SH-SY5Y (cell line): ENCODE data around the gene ADAM19.

Source experiments
- GATA2 ChIP-seq: IDR thresholded peaks from 2 replicates; pipeline ENCODE4 v1.6.1; 2011; ENCODE audit warnings: mild to moderate bottlenecking, low read depth, low read length
- GATA3 ChIP-seq: IDR thresholded peaks from 2 replicates; pipeline ENCODE4 v1.6.1; 2011; ENCODE audit warnings: low read depth, mild to moderate bottlenecking, low read length, moderate library complexity

Gene ADAM19

GRCh38 chr5:157514974-157515373, 60.6 kb downstream of the ADAM19 start:
- no peak for TF ChIP-seq GATA3
- no peak for TF ChIP-seq GATA2

GRCh38 chr5:157513182-157513581, 62.4 kb downstream of the ADAM19 start:
- TF ChIP-seq GATA2 (no peak), GATA3 (no peak)

DNA sequence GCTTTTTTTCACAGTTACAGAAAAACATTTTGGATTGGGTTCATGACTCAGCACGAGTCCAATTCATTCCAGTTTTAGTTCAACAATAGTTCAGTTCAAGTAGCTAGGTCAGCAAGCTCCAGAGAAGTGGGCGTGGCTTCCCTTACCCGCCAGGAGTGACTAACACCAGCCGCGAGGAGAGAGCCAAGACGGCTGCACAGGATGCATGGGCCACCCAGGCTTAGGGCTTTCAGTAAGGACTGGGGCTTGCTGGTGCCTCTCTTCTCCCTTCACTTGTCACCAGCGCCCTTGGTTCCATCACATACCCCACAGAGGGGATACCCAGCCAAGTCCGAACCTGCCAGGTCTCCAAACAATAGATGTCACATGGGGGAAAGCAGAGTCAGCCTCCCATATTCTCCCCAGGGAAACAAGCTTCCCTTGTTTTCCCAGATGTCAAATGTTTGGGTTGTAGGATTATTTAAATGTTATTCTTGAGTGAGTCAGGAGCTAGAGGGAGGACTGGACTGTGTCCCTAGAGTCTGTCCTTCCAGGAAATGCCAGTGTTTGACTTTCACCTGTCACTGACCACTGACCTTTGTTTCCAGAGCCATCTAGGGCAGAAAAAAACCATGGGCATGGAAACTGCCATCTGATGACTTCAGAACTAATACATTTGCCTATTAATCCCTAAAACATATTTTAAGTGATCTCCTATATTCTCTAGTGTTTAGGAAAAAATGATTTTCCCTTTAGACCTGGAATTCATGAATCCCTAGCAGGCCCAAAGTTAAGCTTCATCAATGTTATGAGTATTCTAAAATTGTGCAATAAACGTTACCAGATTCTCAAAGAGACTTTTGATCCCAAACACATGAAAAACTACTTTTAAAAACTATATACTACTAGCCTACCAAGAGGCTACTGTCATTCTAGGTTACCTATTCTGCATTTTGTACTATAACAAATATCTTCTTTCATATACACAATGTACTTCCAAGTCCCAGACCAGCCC, 63.6 kb downstream of the ADAM19 start:
- TF ChIP-seq GATA3 = no peak

DNA sequence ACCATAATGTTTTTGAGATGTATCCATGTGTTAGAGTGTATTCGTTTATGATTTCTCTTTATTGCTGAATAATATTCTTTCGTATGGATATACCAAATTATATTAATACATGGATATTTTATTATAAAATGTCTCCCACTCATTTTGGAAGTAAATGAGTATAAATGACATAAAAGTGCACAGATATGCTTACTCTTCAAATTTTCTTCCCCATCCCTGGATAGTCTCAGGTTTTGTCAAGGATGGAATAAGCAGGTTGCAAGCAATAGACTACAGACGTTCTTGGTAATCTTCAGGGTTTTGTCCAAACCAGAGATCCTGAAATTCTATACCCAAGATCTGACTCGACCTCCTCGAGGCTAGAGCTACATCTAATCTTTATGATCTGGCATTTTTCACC, 64.9 kb downstream of the ADAM19 start:
- TF ChIP-seq GATA2 (no peak), GATA3 (no peak)

GRCh38 chr5:157509587-157509986, 66.0 kb downstream of the ADAM19 start:
- no peak for TF ChIP-seq GATA3
- TF ChIP-seq GATA2 = no peak

DNA sequence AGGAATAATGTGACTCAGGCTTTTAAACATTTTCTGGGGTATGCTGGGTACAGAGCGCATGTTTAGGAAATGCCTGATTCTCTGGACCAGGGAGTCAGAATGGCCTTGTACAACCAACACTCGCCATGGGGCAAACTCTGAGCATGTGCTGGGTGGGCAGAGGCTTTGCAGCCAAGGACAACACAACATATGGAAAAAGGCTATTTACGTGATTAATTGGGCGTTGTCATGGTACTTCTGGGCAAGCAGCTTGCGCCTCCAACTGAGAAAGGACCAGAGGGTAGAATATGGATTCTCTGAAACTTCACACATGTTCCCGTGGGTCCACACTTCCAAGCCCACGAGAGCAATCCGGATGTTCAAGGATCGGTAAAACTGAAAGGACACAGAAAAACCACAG, 66.5 kb downstream of the ADAM19 start:
- TF ChIP-seq GATA3 = no peak
- no peak for TF ChIP-seq GATA2

- TF ChIP-seq GATA3 (no peak), GATA2 (no peak)
Observed at GRCh38 chr5:157506981-157507780, 68.4 kb downstream of the ADAM19 start.

DNA sequence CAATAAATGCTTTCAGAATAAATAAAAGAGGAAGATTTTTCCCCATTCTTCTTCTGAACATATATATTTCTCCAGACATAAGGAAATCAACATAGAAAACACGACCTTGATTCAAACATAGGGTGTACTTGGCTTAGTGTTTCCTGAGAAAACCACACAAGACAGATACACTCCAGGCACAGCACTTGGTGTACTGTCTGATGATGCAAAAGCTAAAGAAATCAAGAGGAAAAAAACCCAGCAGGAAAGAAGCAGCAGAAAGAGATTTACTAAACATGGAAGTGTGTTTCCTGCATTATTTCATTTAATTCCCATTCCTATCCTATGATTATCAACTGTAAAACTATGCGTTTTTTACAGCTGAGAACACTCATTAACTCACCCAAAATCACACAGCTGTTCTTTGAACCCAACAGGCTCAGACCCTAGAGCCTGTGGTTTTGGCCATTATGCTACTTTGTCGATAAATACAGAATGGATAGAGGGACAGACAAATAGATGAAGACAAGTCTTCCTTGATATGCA, 69.4 kb downstream of the ADAM19 start:
- no peak for TF ChIP-seq GATA2
- TF ChIP-seq GATA3 = no peak

DNA sequence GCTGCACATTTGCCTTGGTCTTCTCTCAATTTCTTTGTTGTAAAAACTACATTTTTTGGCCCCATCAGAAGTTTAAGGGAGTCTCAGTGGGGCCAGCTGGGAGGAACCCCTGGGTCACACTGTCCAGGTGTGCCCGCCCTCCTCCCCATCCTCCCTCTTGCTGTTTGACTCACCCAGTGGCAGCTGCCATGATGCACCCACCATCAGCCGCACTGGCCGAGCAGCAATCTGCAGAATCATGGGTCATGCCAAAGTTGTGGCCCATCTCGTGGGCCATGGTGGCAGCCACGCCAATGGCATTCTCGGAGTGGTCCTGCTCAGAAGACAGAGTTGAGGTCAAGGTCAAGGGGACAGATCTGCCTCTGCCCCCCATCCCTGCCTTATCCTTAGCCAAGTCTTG, 70.1 kb downstream of the ADAM19 start:
- TF ChIP-seq GATA2 (no peak), GATA3 (no peak)

- TF ChIP-seq GATA3 (no peak), GATA2 (no peak)
Observed at GRCh38 chr5:157504053-157504452, 71.5 kb downstream of the ADAM19 start.

- TF ChIP-seq GATA2 (no peak), GATA3 (no peak)
Observed at GRCh38 chr5:157502143-157502647, 73.4 kb downstream of the ADAM19 start.

- TF ChIP-seq GATA2 = no peak
Observed at GRCh38 chr5:157497875-157498611, 77.5 kb downstream of the ADAM19 start.

DNA sequence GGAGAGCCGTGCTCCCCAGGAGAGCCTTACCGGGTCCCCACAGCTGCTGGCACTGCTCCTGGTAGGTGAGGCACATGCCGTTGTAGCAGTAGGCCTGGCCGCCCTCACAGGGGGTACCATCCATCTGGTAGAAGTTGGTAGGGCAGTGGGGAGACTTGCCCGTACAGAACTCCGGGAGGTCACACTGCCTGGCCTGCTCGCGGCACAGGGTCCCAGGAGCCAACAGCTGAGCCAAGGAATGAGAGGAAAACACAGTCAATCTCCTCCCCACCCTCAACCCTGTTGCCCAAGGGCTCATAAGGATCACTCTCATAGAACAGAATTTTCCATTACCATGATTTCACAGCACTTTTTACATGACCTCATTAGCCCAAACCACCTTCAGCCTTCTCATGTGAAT, 78.7 kb downstream of the ADAM19 start:
- no peak for TF ChIP-seq GATA3
- no peak for TF ChIP-seq GATA2
